ENCODE results near the gene LRP10. TPM values are rescaled to one million over a fixed set of nuclear protein-coding genes. Genes with fewer than 3 reads are reported as not detected.

The LRP10 gene
- total and polyA plus RNA-seq, 2 of the 4 experiments (the other 2 are of a cell fraction) = 25.1 to 118 TPM

GRCh38 chr14:22915886-22916521 is 44.5 kb downstream of the LRP10 start:
- Histone ChIP-seq H2BK15ac (ENCODE audit: low read depth, low read length) (no peak overlapping the region), H3K4me2 (ENCODE audit: low read depth, low read length) (no peak overlapping the region), H3K27me3 (ENCODE audit: control insufficient read depth, insufficient read depth, low read length) (no peaks in the 10 kb centered on the region), H3K18ac (ENCODE audit: low read depth, low read length) (no peak overlapping the region), H2BK20ac (ENCODE audit: low read depth, low read length) (no peak overlapping the region), H3K14ac (replicated peaks; ENCODE audit: low read depth, low read length) (no peak overlapping the region), H3K4ac (ENCODE audit: low read depth, low read length) (no peak overlapping the region), H3K4me3 (ENCODE audit: insufficient read depth, low read depth, low read length) (no peak overlapping the region), H3K9ac (ENCODE audit: low read depth, low read length) (no peak overlapping the region), H3K9me3 (ENCODE audit: control insufficient read depth, insufficient read depth, low read length) (no peaks in the 10 kb centered on the region), H2BK5ac (ENCODE audit: low read depth, low read length, poor library complexity, severe bottlenecking) (no peak overlapping the region), H3K4me1 (ENCODE audit: control insufficient read depth, insufficient read depth, low read length) (peaks cover 9% of the 10 kb centered on the region), H4K5ac (ENCODE audit: low read depth, low read length) (no peak overlapping the region), H4K20me1 (ENCODE audit: insufficient read depth, low read length) (no peaks in the 10 kb centered on the region), H3K36me3 (ENCODE audit: control insufficient read depth, insufficient read depth, low read length) (peaks cover 7% of the 10 kb centered on the region), H2AFZ (replicated peaks; ENCODE audit: low read length, poor library complexity) (no peak overlapping the region), H3K9me1 (ENCODE audit: insufficient read depth, low read length) (peaks cover 4% of the 10 kb centered on the region), H3K79me1 (ENCODE audit: low read depth in 1 of 2, low read length in 2 of 2) (peaks cover 21 to 52% of the 10 kb centered on the region in 2 experiments), H4K91ac (ENCODE audit: insufficient read depth, low read depth, low read length) (no peak overlapping the region), H3K56ac (ENCODE audit: extremely low read depth, insufficient read depth, low read length) (no peak overlapping the region), H3K27ac (ENCODE audit: insufficient read depth, low read length) (no peak overlapping the region), H2AK9ac (replicated peaks; ENCODE audit: low read depth, low read length, poor library complexity) (no peak overlapping the region), H4K8ac (ENCODE audit: low read depth in 2 of 2, low read length in 2 of 2) (no peak overlapping the region; a peak in 1 of 4 replicates), H2BK120ac (ENCODE audit: low read depth, low read length) (no peak overlapping the region), H3K23ac (ENCODE audit: low read depth, low read length) (no peak overlapping the region), H2AK5ac (ENCODE audit: low read depth, low read length) (no peak overlapping the region)
- 100% methylated on average over 1 of the region's 8 CpGs; no CpG with 5 or more reads in 1 of the 2 experiments for WGBS, 2 experiments (ENCODE audit: extremely low coverage in 2 of 2, insufficient read length in 1 of 2)
- intact Hi-C loops (cut with micrococcal nuclease) = loop anchor here (5.0 kb wide), 1 partner anchor 79 kb away; the partner anchor contains the start of gene MMP14
- POLR2A ChIA-PET (ENCODE audit: unreplicated experiment) = no interaction called here
- CTCF ChIA-PET = interaction anchor here (0.7 to 1.1 kb wide), 3 partner anchors 15 to 138 kb away, joined by 3 to 8 read pairs (median 3); no protein-coding TSS in a partner anchor
- peak; percentile 84 for TF ChIP-seq CEBPB (IDR thresholded peaks at IDR 0.05; ENCODE audit: low read depth, low read length)
- no peak for TF ChIP-seq CTCF (conservative IDR thresholded peaks at IDR 0.05; ENCODE audit: low read depth, low read length)
- dilution Hi-C loops (cut with HindIII; ENCODE audit: low sequenced_read_pairs, unreplicated experiment) = no loop called here
- BruUV-seq (replicated peaks) = no TSS peak
- DNase-seq (no peak), ATAC-seq (ENCODE audit: low read depth) (no peak)
- in situ Hi-C loops (cut with MboI; ENCODE audit: low sequenced_read_pairs) = no loop called here
